Tongue (tissue), 2 donors: ENCODE measurements around the gene CHCHD4. TPM values are rescaled to one million over a fixed set of nuclear protein-coding genes. Genes with fewer than 3 reads are reported as not detected.
"Not testable (repeated sequence)": the region's sequence is repeated elsewhere in the genome, so short reads cannot be mapped to it uniquely, and the experiment has no call there.

ENCODE experiments used
- DNase-seq: peaks from one replicate; pipeline ENCODE4 v3.0.0-alpha.2; 2015
- total RNA-seq: library from RNA; depleted of rRNA; stranded (reverse); fragments of >200 nt; gene quantifications from one replicate; pipeline ENCODE4 v1.2.3, GENCODE V29; 2014

CHCHD4 gene
- total RNA-seq, 1 donor from 2014 or later: 16.1 TPM

DNA sequence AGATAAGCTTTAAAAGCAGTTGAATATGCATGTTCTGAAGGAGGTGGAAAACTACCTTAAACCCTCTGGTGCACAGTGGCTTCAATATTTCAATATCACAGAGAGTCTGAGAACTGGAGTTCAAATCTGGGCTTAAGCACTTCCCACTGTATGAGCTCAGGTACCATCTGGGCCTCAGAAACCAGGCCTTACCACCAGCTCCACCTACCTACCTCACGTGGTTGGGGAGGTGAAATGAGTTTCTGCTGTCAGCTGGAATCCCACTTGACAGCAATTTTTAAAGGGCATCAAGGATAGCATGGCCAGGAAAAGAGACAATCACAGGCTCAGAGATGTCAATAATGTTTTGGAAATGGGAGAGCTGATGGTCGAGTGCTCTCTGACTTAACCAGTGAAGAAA lies 5.0 kb downstream of the CHCHD4 start:
- DNase-seq: no peak

GRCh38 chr3:14118400-14119381 lies 6.0 kb downstream of the CHCHD4 start:
- DNase-seq: peak; percentile 36

GRCh38 chr3:14117468-14118399 lies 6.9 kb downstream of the CHCHD4 start:
- DNase-seq: no peak

DNA sequence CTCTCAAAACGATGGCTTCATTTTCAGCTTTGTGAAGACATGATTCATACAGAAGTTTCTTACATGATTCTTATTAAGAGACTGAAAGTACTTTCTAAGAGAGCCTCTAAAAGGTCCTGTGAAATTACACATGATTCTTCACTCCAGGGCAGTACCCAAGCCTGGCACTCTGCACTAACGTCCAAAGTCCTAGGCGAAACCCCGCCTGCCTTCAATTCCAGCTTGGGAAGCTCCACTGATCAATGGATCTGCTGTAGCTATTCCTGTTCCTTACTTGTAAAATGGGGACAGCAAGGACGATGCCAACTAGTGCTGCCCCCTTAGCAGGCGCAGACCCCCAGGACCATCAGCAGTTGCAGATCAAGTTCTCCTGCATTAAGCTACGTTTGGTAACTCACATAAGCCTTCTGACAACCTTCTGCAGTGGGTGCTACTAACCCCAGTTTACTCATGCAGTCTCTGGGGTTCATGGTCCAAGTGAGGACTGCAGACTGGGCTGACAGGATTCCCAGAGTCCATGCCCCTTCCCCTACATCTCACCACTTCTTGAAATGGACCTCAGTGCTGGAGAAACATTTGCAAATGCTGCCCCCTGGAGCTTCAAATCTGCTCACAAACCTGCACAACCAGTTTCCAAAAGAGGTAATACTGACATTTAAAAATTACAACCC lies 10.6 kb downstream of the CHCHD4 start:
- no peak for DNase-seq

DNA sequence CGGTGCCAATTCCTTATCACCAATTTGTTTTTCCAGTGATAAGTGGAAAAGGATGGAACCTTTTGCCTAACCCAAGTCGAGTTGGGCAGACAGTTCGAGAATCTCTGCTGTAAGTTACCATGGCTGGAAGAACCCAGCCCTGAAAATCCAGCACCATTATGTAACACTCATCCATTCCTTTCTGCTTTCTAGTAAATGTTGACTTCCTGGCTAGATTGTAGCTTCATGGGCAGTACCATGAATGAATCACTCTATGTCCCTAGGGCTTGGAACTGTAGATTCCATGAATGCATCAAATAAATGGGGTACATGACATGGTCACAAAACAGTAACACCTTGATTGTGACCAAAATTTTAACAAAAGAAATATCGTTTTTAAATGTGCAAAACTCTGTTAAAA lies 14.0 kb downstream of the CHCHD4 start:
- DNase-seq: no peak

DNA sequence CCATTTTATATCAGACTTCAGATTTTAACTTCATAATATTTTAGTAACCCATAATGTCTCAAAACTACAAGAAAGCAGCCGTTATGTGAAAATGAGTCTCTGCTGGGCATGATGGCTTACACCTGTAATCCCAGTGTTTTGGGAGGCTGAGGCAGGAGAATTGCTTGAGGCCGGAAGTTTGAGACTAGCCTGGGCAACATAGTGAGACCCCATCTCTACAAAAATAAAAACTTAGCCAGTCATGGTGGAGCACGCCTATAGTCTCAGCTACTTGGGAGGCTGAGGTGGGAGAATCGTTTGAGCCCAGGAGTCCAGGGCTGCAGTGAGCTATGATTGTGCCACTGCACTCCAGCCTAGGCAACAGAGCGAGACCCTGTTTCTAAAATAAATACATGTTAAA lies 14.8 kb downstream of the CHCHD4 start:
- not testable (repeated sequence) for DNase-seq

GRCh38 chr3:14097616-14098391 lies 26.9 kb downstream of the CHCHD4 start:
- no peak for DNase-seq

GRCh38 chr3:14096742-14097141 lies 27.9 kb downstream of the CHCHD4 start:
- no peak for DNase-seq

GRCh38 chr3:14093831-14094230 lies 30.8 kb downstream of the CHCHD4 start:
- DNase-seq: no peak

DNA sequence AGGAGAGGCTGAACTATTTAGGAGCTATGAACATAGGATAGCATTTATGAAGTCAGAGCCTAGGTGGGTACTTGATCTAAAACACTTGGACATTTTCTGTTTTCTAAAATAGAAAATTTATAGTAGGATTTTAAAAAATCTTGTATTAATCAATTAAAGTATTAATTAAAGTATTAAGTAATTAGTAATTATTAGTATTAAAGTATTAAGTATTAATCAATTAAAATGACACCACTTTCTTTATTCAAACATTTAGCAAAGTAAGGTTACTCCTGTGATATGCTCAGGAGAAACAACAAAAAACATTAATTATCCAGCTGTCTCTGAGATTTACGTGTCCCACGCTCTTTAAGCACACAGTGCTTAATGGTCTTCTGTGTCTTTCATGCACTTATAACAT lies 32.2 kb downstream of the CHCHD4 start:
- DNase-seq: no peak

DNA sequence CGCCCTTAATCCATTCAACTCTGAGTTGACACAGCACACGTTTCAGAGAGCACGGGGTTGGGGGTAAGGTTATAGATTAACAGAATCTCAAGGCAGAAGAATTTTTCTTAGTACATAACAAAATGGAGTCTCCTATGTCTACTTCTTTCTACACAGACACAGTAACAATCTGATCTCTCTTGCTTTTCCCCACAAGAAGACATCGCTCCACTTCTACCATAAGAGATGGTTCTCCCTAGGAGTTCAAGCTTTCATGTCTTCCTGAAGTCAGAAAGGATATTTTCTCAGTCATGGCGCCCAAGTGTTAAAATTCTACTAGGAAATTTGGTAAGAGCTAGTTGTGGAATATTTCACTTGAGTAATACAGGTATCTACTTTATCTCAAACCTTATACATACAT lies 32.7 kb downstream of the CHCHD4 start:
- DNase-seq: not testable (repeated sequence)

DNA sequence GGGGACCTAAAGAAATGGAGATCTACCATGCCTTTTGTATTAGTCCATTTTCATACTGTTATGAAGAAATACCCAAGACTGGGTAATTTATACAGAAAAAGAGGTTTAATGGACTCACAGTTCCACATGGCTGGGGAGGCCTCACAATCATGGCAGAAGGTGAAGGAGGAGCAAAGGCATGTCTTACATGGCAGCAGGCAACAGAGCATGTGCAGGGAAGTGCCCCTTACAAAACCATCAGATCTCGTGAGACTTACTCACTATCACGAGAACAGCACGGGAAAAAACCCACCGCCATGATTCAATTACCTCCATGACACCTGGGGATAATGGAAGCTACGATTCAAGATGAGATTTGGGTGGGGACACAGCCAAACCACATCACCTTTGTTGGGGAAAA lies 37.2 kb downstream of the CHCHD4 start:
- not testable (repeated sequence) for DNase-seq

DNA sequence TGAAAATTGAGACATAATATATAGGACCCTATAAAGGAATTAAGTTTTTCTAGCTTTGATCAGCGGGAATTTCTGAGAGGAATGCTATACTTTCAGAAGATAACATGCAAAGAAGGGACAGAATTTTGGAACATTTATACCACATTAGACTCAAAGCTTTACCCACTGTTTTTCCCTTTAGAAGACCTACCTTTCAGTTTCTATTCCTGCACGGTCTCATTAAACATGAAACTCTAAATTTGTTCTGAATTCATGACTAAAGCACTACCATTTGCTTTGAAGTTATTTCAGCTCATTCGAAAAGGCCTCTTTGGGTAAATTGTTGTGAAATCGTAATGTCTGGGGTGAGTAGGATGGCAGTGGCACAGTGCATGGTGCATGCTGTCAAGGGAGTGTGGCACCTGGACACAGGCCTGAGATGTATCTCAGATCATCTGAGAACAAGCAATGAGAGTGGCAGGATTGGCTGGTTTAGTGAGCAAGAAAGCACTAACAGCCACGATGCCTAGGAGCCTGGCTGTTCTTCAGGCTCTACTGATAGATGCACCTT lies 42.5 kb downstream of the CHCHD4 start:
- DNase-seq: no peak

DNA sequence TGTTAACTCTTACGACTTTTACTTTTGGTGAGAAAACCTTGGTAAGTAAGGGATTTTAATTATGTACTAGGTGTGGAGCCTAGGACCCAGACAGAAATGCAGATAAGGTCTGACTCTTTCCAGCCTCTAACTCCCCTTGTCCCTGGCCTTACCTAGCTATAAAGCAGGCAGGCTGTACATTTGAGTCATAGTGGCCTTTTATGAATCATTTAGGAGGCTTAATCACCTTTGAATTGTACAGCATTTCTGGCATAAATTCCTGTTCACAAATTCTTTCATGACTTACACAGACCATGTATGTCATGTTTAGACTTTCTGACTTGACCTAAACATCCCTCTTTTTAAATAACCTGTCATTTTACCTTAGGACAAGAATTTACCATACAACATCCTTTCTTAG lies 47.4 kb downstream of the CHCHD4 start:
- DNase-seq: no peak

DNA sequence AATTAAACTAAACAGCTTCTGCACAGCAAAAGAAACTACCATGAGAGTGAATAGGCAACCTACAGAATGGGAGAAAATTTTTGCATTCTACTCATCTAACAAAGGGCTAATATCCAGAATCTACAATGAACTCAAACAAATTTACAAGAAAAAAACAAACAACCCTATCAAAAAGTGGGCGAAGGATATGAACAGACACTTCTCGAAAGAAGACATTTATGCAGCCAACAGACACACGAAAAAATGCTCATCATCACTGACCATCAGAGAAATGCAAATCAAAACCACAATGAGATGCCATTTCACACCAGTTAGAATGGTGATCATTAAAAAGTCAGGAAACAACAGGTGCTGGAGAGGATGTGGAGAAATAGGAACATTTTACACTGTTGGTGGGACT lies 49.4 kb downstream of the CHCHD4 start:
- DNase-seq: not testable (repeated sequence)

GRCh38 chr3:14064910-14065309 lies 59.8 kb downstream of the CHCHD4 start:
- DNase-seq: no peak

- DNase-seq: no peak
Measured at GRCh38 chr3:14063152-14063551, 61.5 kb downstream of the CHCHD4 start.
